HG02678 (cell line): ENCODE results near the gene TECR.
"Not testable (repeated sequence)": the region's sequence is repeated elsewhere in the genome, so short reads cannot be mapped to it uniquely, and the experiment has no call there.

Experiments used
- ATAC-seq: cut with Tn5 transposase; IDR thresholded peaks from one replicate; pipeline ENCODE4 v1.9.1; 2021; ENCODE audit warnings: mild to moderate bottlenecking, moderate library complexity; ENCODE audit not compliant: unreplicated experiment

The TECR gene

DNA sequence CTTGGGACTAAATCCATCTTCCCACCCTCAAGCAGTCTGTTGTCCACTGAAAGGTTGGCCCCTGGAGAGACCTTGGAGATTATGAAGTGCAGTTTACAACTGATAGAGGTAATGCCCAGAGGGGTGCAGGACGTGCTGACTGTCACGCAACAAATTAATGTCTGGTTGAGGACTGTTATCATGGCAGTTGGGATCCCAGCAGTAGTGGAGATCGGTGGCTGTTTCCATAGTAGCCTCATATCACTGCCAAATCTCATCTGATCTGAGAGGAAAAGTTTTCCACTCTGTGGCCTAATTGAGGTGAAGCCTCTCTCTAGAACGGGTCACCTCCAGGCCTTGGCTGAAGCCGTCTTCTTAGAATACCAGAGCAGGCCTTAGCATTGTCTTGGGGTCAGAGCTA is 4.1 kb downstream of the TECR start:
- no peak for ATAC-seq

DNA sequence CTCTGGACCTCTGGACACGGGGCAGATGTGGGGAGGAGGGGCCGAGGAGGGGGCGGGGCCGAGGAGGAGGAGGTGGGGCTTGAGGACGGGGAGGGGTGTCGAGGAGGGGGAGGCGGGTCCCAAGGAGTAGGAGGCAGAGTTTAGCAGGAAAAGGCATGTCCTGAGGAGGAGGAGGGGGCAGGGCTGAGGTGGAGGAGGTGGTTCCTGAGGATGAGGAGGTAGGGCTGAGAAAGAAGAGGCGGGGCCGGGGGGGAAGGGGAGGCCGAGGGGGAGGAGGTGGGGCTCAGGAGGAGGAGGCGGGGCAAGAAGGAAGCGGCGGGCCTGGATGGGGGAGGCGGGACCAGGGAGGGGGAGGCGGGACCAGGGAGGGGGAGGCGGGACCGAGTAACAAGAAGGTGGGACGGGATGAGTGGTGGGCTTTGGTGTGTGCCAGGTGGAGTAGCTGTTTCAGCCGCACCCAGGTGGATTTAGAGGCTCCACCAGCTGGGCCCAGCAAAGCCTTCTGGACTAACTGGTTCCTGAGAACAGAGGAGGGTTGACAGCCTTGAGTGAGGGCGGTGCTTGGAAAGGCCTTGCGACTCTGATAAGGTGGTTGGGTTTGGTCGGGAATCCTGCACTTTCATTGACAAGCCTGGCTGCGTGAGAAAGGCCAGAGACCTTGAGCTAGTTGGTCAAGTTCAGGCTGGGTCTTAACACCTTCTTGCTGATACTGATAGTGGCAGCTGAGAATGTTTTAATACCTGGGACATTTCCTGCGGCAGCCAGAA is 7.7 kb downstream of the TECR start:
- ATAC-seq: no peak

DNA sequence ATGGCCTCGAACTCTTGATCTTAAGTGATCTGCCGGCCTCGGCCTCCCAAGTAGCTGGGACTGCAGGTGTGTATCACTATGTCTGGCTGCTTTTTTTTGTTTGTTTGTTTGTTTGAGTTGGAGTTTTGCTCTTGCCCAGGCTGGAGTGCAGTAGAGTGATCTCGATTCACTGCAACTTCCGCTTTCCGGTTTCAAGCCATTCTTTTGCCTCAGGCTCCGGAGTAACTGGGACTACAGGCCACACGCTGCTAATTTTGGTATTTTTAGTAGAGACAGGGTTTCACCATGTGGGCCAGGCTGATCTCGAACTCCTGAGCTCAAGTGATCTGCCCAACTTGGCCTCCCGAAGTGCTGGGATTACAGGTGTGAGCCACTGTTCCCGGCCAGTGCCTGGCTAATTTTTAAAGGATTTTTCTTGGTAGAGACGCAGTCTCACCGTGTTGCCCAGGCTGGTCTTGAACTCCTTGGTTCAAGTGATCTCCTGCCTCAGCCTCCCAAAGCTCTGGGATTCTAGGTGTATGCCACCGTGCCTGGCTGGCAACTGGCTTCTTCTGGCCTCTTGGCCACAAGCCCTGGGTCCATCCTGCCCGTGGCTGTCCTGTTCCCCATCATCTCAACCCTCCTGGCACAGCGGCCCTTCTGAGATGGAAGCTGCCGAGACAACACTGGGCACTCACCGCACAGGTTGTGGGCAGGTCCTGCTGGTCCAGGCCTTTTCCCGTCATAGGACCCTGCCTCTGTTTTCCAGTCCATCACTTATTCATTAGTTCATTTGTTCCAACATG is 11.5 kb downstream of the TECR start:
- no peak for ATAC-seq

GRCh38 chr19:14541979-14542378 is 12.6 kb downstream of the TECR start:
- not testable (repeated sequence) for ATAC-seq

DNA sequence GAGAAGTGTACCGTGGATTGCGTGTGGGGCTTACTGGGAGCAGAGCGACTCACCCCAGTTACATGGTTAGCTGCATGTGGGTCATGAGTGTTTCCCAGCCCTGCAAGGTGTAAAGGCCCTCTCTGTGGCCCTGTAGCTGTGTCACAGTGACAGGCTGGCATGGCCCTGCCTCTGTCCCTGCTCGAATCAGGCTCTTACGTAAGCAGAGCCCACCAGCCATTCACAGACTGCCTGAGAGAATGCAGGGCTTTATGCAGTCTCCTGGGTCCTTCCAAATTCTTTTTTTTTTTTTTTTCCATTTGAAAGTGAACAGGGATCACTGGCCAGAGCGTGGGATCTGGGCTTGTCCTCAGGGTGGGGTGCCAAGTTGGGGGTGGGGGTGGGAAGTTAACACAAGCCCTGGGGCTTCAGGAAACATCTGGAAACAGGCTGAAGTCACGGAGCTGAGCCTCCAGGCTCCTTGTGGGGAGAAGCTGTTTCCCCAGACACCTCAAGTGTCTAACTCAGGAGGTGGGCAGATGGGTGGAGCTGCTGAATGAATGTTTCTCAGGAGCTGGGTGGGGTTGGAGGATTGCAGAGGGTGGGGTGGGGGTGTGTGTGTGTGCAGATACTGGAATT is 13.4 kb downstream of the TECR start:
- no peak for ATAC-seq

DNA sequence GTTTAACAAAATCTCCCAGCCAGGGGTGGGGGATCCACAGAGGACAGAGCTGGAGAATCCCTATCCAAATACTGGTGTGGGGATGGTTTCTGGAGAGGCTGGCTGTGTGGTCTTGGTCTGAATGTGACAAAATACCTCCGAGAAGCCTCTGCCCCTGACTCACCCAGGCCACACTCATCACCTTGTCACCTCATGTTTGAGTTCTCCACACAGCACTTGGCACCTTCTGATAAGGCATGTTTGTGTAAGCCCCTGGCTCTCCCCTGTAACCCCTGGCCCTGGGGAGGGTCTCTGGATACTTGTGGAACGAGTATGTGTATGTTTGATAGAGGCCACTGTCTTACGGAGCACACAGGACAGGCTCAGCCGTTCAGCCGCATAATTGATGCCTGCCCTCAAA is 14.7 kb downstream of the TECR start:
- ATAC-seq: no peak

- no peak for ATAC-seq
Measured at GRCh38 chr19:14544977-14545715, 15.8 kb downstream of the TECR start.

DNA sequence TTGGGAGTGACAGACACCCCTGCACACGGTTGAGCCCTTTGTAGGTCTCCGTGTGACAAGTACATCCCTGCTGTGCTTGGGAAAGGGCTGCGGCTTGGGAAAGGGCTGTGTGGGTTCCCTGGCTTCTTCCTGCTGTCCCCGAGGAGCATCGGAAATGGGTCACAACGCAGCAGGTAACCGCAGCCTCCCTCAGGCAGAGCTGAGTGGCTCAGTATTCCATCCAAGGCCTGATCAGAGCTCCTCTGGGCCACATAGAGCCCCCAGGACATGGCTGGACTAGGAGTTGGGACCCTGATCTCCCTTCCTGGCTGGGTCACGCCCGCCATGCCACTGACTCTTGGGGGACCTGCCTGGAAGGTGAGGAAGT is 16.3 kb downstream of the TECR start:
- ATAC-seq: no peak

DNA sequence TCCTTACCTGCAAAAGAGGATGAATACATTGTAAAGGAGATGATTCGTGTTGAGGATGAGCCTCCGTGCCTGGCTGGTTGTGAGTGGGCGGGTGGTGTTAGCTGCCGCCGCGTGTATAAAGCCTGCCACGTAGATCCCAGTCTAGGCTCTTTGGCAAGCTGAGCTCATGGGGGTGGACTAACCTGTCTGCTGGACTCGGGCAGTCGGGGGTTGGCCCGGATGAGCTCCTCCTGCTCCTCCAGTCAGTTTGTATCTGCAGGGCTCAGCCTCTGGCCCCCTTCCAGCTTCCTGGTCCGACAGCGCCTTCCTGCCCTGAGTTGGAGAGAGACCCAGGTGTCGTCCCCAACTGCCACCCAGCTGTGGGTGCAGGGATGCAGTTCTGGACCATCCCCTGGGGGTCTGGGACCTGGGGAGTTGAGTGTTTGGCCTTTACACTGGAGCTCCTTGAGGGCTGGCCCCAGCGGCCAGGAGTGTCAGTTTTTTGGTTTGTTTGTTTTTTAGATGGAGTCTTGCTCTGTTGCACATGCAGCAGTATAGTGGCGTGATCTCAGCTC is 20.9 kb downstream of the TECR start:
- no peak for ATAC-seq

- ATAC-seq: not testable (repeated sequence)
Measured at GRCh38 chr19:14551134-14552005, 22.0 kb downstream of the TECR start.

GRCh38 chr19:14552006-14552360 is 22.6 kb downstream of the TECR start:
- not testable (repeated sequence) for ATAC-seq

DNA sequence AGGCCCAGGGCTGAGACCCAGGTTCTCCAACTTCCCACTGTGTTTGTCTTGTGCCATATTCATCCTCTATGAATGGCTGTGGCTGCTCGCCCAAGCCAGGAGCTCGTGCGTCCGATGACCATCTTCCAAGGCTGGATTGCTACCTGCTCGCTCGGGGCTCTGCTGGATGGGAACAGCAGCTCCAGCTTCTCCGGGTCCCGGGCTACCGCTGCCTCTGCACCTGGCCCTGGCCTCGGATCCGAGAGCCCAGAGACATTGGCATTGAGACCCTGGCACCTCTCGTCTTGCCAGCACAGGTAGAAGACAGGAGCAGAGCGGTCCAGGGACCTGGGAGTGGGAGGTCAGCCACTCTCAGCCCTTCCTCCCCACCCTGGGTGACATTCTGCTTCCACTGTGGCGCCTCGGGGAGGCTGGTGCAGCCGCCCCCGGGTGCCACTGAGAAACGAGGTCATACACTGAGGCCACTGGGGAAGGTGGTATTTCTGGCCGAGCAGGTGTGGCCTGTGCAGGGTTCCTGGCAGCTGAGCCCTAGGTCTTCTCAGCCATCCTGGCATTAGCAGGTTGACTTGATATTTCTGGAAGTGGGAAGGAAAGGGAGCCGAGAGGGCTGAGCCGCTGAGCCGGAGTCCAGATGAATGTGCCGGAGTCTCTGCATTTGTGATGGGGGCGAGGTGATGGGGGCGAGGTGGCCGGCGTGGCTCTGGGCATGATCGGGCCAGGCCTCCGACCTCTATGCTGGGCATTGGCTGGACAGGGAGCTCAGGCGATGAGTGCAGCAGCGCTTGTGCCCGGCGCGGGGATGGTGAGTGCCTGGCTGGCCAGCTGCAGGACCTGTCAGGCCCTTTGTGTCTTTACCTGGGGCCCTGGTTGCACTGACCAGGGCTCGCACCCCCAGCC is 23.9 kb downstream of the TECR start:
- no peak for ATAC-seq

- ATAC-seq: no peak
Measured at GRCh38 chr19:14553939-14554243, 24.5 kb downstream of the TECR start.

DNA sequence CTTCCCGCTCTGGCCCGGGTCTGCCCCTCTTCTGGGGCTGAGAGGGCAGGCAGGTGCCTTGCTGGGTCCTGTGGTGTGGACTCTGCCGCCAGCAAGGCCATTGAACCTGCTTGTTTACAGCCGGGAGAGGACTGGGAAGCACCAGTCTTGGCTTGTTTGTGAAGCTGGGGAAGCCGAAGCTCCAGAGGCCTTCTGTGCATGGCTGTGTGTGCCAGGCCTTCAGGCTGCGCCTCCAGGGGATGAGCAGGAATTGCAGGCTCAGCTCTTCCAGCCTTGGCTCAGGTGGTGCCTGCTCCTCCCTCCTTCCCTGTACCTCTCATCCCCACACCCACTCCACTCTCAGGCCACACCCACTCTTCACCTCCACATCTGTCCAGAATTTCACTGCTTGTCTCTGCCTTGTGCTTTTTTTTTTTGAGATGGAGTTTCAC is 25.0 kb downstream of the TECR start:
- ATAC-seq: no peak

DNA sequence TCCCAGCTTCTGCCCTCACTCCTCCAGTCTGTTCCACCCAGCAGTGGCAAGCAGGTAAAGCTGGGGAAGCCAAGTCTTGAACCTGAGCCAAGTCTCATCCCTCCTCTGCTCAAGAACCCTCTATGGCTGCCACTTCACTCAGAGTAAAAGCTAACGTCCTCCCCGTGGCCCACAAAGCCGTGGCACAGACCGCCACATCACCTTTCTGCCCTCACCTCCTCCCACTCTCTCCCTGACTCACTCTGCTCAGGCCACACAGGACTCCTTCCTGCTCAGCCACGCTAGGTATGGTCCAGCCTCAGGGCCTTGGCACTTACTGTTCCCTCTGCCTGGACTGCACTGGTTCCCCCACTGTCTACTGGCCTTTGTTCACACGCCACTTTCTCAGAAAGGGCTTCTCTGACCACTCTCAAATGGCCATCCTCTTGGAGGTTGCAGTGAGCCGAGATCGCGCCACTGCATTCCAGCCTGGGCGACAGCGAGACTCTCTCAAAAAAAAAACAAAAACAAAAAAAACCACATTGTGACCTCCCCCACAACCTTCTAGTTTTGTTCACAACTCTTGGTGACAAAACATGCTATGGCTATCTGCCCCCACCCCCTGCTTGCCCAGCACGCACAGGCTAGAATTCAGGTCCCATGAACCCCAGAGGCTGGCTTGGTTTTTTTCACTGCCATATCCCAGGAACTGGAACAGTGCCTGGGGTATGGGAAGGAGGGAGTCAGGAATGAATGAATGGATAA is 26.7 kb downstream of the TECR start:
- no peak for ATAC-seq

GRCh38 chr19:14556662-14557188 is 27.3 kb downstream of the TECR start:
- ATAC-seq: no peak

DNA sequence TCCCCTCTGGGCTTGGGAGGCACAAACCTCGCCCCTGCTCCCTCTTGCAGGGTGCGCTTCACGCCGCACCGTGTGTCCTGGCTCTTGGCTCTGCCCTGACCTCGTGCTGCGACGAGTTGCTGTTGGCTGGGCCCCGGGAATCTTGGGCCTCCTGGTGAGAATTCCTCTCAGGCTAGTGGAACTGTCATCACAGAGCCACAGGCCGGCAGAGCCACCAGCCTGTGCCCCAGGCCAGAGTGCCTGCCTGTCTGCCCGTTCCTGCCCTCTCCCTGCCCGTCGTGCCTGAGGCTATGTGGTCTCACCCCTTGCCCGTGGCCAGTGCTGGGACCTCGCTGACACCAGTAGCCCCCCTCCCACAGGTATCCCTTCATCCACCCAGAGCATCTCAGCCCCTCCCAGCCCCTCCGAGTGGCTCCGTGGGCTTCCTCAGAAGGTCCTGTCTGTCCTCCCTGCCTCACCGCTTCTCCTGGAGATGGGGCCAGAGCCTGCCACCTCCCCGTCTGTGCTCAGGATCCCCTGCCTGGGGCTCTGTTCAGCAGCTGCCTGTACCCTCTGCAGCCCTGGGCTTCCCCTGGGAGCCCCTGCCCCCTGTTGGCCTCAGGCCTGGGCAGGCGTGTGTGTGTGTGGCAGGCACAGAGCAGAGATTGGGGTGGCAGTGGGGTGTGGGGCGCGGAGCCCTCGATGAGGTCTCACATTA is 29.1 kb downstream of the TECR start:
- ATAC-seq: no peak
